ENCODE measurements around the gene RNF182. TPM values are rescaled to one million over a fixed set of nuclear protein-coding genes. Genes with fewer than 3 reads are reported as not detected.

The RNF182 gene
- total and polyA plus RNA-seq, 2 donors (not counting 3 experiments of a cell fraction or from before 2014, with no cell fraction given) = 0.43 to 0.93 TPM

DNA sequence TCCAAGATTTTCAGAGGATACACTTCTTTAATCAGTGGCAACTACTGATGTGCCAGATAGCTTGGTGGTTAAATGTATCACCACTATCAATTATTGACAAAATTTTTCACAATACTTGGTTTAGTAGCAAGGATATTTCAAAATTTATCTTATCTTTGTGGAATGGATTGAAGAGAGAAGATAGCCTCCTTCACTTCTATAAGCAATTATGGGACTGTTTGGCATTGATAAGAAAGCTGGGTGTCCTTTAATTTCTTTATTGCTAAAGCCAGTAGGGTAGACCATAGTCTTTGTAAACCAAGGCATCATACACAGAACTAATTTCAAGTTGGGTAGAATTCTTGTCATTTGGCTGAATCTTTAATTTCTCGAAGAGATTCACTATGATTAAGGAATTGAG is 4.9 kb upstream of the RNF182 start:
- no TSS peak for BruUV-seq (replicated peaks)
- FAIRE-seq = no peak
- Histone ChIP-seq H3K4me3 (replicated peaks in 1 of 3; ENCODE audit: insufficient read depth in 1 of 3, low read depth in 1 of 3, low read length in 3 of 3) (no peak overlapping the region), H4K20me1 (replicated peaks; ENCODE audit: control insufficient read depth, extremely low read depth, insufficient read depth, low read length) (no peaks in the 10 kb centered on the region), H3K4me1 (ENCODE audit: control insufficient read depth, extremely low read depth, insufficient read depth, low read length) (peaks cover 12% of the 10 kb centered on the region), H3K9me1 (replicated peaks; ENCODE audit: control insufficient read depth, extremely low read depth, insufficient read depth, low read length) (no peaks in the 10 kb centered on the region), H3K9me3 (replicated peaks; ENCODE audit: control insufficient read depth, insufficient read depth, low read length) (no peaks in the 10 kb centered on the region), H3K36me3 (ENCODE audit: control insufficient read depth in 2 of 2, extremely low read depth in 1 of 2, insufficient read depth in 2 of 2, low read length in 2 of 2) (no peaks in the 10 kb centered on the region), H2AFZ (ENCODE audit: low read depth, low read length) (no peak overlapping the region), H3K27me3 (ENCODE audit: control insufficient read depth in 2 of 2, insufficient read depth in 2 of 2, low read length in 2 of 2) (peaks cover 8 to 16% of the 10 kb centered on the region in 2 experiments), H3K4me2 (ENCODE audit: insufficient read depth, low read length) (no peak overlapping the region), H3K9ac (replicated peaks; ENCODE audit: extremely low read depth, insufficient read depth, low read length) (no peak overlapping the region), H3K79me2 (ENCODE audit: control insufficient read depth, insufficient read depth, low read length) (no peaks in the 10 kb centered on the region), H3K27ac (ENCODE audit: insufficient read depth, low read depth, low read length) (no peak overlapping the region)
- no peak for DNase-seq (ENCODE audit: low read depth, low spot score)
- no peak for TF ChIP-seq POLR2A (IDR thresholded peaks at IDR 0.05; ENCODE audit: low read depth, low read length)
- TF ChIP-seq GATA2 (IDR thresholded peaks at IDR 0.05; ENCODE audit: insufficient read depth, insufficient read length, low read depth, low read length) = no peak
- TF ChIP-seq, protein P1, sequence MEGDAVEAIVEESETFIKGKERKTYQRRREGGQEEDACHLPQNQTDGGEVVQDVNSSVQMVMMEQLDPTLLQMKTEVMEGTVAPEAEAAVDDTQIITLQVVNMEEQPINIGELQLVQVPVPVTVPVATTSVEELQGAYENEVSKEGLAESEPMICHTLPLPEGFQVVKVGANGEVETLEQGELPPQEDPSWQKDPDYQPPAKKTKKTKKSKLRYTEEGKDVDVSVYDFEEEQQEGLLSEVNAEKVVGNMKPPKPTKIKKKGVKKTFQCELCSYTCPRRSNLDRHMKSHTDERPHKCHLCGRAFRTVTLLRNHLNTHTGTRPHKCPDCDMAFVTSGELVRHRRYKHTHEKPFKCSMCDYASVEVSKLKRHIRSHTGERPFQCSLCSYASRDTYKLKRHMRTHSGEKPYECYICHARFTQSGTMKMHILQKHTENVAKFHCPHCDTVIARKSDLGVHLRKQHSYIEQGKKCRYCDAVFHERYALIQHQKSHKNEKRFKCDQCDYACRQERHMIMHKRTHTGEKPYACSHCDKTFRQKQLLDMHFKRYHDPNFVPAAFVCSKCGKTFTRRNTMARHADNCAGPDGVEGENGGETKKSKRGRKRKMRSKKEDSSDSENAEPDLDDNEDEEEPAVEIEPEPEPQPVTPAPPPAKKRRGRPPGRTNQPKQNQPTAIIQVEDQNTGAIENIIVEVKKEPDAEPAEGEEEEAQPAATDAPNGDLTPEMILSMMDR (IDR thresholded peaks at IDR 0.05; ENCODE audit: extremely low read depth in 1 of 2, insufficient read depth in 1 of 2, low read depth in 1 of 2, low read length in 2 of 2) = no peak
- no peak for TF ChIP-seq MYC (IDR thresholded peaks at IDR 0.05; ENCODE audit: low read depth, low read length)
- TF ChIP-seq EZH2 (IDR thresholded peaks at IDR 0.05; ENCODE audit: borderline replicate concordance, low read depth, low read length, severe bottlenecking) = no peak
- TF ChIP-seq JUN (IDR thresholded peaks at IDR 0.05; ENCODE audit: borderline replicate concordance, insufficient read depth, insufficient read length, low read depth) = no peak
- TF ChIP-seq, protein P2, sequence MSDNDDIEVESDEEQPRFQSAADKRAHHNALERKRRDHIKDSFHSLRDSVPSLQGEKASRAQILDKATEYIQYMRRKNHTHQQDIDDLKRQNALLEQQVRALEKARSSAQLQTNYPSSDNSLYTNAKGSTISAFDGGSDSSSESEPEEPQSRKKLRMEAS (IDR thresholded peaks at IDR 0.05; ENCODE audit: insufficient read depth, insufficient read length) = no peak
- no peak for TF ChIP-seq POLR2AphosphoS5 (IDR thresholded peaks at IDR 0.05; ENCODE audit: insufficient read depth, low read depth, low read length)
- TF ChIP-seq FOS (IDR thresholded peaks at IDR 0.05; ENCODE audit: borderline replicate concordance, insufficient read depth, low read length) = no peak
- CTCF ChIA-PET = interaction anchor here (1.1 to 1.7 kb wide), 4 partner anchors 11 to 147 kb away, joined by 4 to 6 read pairs (median 4); no protein-coding TSS in a partner anchor
- dilution Hi-C loops (cut with MboI; ENCODE audit: extremely low pct_ligation_motif_present, low sequenced_read_pairs) (no loop called here), intact Hi-C loops (cut with micrococcal nuclease) (loop anchor here (5.0 kb wide), 1 partner anchor 108 kb away; the partner anchor contains the start of gene MCUR1)
- POLR2A ChIA-PET = no interaction called here

Measured in endothelial cell of umbilical vein (primary cell).